ENCODE measurements around the gene CD46.
"Not testable (repeated sequence)": the region's sequence is repeated elsewhere in the genome, so short reads cannot be mapped to it uniquely, and the experiment has no call there.

The CD46 gene

DNA sequence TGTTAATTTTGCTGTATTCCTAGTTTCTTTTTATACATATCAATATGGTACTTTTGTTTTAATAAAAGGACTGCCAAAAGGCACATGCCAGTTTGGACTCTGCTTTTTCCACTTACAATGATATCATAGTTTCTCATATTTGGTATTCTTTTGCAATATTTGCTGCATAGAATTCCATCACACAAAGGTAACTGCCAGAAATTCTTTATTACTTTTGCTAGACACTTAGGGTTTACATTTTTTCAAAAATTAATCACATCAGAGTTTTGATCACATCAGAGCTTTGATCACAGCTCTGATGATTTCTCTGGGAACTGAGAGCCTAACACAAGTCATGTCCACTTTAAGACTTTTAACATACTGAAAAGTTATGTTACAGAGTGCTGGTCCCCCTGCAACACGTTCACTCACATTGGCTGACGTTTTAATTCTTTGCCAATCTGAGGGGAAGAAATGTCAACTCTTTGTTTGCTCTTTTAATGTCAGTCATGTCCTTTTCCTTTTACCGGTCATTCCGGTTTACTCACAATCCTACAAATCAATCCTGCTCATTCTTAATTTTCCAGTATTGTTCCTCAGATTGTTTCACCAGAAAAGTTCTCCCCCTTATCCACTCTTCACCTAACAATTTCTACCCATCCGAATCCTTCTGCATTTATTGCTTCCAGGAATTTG lies 1.1 kb upstream of the CD46 start:
- no peak for DNase-seq

DNA sequence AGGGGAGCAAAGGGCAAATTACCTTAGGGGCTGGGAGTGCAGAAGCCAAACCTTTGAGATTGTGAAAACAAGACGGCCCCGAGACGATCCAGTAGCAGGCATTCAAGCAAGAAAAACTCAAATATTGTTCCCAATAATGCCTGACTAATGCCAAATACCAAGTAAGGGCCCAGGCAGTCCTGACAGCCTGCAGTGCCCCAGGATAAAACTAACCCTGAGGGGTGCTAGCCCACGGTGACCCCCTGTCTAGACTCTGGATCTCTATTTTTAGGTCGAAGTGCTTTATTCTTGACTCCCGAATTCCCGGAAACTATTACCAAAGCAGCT lies 428 bp upstream of the CD46 start:
- not testable (repeated sequence) for DNase-seq

DNA sequence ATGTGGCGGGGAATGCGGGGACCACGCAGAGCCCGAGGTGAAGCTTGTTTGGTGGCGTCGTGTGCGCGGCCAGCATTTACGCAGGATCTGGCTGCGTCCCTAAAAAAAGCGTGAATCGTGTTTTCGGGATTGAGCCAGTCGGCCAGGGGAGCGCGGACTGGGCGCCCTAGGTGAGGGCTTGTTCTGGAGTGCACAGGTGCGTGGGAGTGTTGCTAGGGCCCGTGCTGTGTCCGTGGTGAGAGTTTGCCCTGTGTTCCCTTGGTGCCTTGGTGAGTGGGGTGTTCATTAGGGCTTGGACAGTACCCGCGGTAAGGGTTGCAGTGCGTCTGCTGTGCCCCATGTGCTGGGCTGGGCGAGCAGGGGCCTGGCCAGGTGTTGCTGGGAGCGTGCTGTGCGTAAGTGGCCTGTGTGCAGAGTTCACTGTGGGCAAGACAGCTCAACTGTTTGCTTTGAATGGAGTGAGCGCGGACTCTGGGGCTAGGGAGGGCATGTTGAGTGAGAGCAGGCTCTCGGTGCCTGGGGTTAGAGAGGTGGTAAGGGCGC lies 673 bp downstream of the CD46 start:
- peak in 12 of 56 donors; percentile 8 to 65 (median 35) for DNase-seq

DNA sequence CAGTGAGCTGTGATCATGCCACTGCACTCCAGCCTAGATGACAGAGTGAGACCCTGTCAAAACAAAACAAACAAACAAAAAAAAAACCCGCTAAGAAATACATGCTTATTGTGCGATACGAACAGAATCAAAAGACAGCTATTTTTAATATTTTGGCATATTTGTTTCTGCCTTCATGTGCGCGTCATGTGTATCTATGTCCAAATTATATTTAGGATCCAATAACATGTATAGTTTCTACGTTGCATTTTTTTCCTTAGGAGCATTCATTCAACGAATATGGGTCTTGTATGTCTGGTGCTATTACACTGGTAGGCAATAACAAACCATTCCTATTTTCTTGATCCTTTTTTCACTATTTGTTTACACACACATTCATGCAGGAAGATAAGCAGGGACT lies 1.8 kb downstream of the CD46 start:
- no peak for DNase-seq

- no peak for DNase-seq
Measured at GRCh38 chr1:207754011-207754410, 2.2 kb downstream of the CD46 start.

- no peak for DNase-seq
Measured at GRCh38 chr1:207754974-207755700, 3.3 kb downstream of the CD46 start.

DNA sequence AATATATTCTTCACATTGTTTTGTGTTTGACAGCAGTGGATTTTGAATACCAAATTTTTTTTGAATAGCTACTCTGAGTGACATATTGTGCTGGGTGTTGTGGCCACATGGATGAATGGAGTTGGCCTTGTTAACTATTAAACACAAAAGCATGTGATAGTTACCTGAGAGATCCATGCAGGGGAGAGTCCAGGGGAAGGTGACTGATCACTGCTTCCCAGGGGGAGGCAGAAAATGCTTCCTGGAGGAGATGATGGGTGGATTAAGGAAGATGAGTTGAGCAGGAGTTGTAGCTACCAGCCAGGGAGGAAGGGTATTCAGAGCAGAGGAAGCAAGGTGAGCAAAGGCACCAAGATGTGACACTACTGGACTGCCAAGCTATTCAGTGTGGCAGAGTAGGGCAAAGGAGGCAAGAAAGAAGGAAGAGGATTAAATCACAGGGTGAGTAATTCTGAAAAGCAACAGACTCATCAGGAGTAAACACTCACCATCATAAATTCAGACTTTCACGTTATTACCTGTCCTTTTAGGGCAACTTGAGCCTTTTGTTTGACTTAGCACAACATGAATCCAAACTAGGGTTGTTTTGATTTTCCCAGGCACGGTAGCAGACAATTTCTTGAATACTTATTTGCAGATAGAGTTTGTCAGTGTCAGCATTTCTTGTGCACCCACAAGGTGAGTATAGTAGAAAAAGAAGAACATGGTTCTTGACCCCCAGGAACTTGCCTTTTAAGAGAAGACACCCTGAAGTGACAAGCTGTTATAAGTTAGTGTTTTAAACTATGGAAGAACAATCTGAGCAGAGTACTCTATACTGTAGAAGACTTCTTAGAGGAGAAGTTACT lies 4.2 kb downstream of the CD46 start:
- no peak for DNase-seq

GRCh38 chr1:207762622-207763021 lies 10.8 kb downstream of the CD46 start:
- no peak for DNase-seq

DNA sequence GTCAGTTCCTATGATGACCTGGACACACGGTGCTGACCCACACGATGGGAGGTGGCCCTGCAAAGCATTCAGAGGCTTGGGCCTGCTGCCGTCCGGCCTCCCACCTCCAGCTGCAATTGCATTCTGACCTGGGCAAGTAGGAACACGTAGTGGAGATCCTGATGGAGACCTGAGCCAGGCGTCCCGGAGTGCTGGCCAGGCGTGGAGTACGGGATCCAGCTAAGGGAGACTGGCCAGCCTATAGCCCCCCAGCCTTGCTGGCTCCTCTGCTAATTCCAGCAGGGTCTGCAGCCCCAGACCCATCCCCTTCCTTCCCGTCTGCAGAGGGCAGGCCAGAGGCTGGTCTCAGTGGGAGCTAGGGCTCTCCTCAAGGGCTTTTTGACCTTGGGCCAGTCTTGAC lies 11.2 kb downstream of the CD46 start:
- DNase-seq = no peak

- DNase-seq = no peak
Measured at GRCh38 chr1:207763972-207764371, 12.1 kb downstream of the CD46 start.

DNA sequence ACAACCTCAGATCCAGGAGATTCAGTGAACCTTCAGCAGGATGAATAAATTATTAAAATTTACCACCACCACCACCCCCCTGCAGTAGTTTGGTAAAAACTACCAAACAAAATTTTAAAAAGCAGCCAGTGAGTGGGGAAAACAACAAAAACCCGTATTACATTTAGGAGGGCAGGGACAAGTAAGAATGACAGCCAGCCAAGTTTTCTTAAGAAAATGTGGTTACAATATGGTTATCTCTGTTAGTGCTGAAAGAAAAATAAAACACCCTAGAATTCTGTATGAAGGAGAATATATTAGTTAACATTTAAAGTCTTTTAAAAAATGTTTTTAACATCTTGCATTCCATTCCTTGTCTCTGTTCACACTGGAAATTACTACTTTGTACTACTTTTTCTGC lies 14.7 kb downstream of the CD46 start:
- no peak for DNase-seq

GRCh38 chr1:207770514-207770913 lies 18.7 kb downstream of the CD46 start:
- not testable (repeated sequence) for DNase-seq

GRCh38 chr1:207776045-207776444 lies 24.2 kb downstream of the CD46 start:
- DNase-seq = not testable (repeated sequence)

- not testable (repeated sequence) for DNase-seq
Measured at GRCh38 chr1:207777412-207777811, 25.6 kb downstream of the CD46 start.

DNA sequence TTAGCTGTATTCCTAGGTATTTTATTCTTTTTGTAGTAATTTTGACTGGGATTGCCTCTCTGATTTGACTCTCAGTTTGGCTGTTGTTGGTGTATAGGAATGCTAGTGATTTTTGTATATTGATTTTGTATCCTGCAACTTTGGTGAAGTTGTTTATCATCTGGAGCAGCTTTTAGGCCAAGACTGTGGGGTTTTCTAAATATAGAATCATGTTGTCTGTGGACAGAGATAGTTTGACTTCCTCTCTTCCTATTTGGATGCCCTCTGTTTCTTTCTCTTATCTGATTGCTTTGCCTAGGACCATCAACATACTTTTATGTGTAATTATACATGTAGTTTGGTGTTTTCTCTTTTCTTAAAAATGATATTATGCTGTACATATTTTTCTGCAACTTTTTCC lies 27.2 kb downstream of the CD46 start:
- DNase-seq = no peak

DNA sequence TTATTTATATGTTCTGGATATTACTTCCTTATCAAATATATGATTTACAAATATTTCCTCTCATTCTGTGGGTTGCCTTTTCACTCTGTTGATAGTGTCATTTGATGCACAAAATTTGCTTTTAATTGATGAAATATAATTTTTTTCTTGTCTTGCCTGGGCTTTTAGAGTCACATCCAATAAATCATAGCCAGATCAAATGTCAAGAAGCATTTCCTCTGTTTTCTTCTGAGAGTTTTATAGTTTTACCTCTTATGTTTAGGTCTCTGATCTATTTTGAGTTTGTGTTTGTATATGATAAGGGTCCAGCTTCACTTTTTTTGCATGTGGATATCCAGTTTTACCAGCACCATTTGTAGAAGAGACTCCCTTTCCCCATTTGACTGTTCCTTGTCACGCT lies 29.5 kb downstream of the CD46 start:
- DNase-seq = no peak

DNA sequence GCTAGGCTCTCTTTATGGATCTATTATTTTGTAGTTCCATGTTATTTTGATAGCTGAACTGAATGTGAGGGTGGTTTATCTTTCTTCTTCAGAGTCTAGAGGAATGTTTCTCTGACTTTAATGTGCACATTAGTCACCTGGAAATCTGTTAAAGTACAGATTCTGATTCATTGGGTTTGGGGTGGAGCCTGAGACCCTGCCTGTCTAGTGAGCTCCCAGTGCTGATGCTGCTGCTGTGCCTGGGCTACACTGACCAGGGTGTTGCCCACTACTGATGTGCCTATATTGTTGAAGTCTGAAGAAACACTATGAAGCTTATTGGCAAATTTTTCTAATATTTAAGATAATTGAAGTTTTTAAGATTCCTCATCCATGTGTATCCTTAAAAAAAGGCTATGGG lies 35.9 kb downstream of the CD46 start:
- DNase-seq = no peak

- DNase-seq = no peak
Measured at GRCh38 chr1:207789386-207789785, 37.5 kb downstream of the CD46 start.

DNA sequence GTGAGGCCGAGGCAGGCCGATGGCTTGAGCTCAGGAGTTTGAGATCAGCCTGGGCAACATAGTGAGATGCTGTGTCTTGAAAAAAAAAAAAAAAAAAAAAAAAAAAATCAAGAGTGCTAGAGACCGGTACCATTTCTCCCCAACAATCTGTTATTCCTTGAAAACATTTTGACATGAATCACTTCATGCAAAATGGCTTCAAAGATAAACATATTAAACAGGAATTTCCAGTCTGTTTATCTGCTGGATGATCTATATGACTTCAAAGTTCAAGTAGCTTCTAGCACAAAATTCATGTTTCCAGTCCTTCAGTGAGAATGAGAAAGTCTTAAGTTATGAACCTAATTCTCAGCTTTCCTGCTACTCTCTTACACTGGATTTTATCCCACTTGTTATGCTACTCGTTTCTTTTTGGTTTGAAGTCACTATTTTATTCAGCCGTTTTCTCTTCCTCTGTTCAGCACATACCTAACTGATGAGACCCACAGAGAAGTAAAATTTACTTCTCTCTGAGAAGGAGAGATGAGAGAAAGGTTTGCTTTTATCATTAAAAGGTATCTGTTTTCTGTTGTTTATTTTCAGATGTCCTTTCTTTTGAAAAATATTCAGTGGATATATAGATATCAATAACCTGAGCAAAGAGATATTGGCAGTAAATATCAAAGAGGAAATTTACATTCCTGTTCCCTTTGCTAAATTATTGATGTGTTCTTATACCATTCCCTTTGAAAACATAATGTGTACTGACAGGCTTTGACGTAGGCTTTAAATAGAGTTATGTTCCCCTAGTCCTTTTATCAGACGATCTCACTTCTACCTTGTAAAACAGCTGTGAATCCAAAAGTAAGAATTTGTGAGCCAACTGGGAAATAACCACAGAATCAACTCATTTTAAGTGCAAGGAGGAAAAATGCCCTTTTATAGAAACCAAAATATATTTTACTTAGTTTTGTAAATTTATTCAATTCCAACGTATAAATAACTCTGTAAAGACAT lies 38.2 kb downstream of the CD46 start:
- DNase-seq = no peak

GRCh38 chr1:207791290-207791689 lies 39.4 kb downstream of the CD46 start:
- no peak for DNase-seq

DNA sequence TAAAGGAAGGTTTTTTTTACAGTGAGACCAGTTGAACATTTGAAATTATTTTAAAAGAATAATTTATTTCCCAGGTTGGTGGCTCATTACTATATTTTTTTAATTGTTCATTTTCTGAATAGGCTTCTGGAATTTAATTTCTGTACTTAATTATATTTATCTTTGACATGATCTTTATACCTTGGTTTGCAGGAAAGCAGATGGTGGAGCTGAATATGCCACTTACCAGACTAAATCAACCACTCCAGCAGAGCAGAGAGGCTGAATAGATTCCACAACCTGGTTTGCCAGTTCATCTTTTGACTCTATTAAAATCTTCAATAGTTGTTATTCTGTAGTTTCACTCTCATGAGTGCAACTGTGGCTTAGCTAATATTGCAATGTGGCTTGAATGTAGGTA lies 41.5 kb downstream of the CD46 start:
- DNase-seq = no peak
